Testis (tissue), 3 donors: Measurements from ENCODE around the gene FBXW7. TPM values are rescaled to one million over a fixed set of nuclear protein-coding genes. Genes with fewer than 3 reads are reported as not detected.

Experiments used
- DNase-seq: peaks from one replicate; pipeline ENCODE4 v3.0.0-alpha.2; 2019
- H3K27ac ChIP-seq, 2 donors: fragments of 200-600 bp; sonication (generic); one replicate each; pipeline ENCODE4 v1.5.1; 2019
- H3K27me3 ChIP-seq: fragments of 200-600 bp; sonication (generic); one replicate; pipeline ENCODE4 v1.5.1; 2019
- H3K36me3 ChIP-seq: fragments of 200-600 bp; sonication (generic); one replicate; pipeline ENCODE4 v1.5.1; 2017; ENCODE audit warnings: low read depth; ENCODE audit errors: missing control alignments
- H3K4me1 ChIP-seq: fragments of 200-600 bp; sonication (generic); one replicate; pipeline ENCODE4 v1.5.1; 2019
- H3K4me3 ChIP-seq, 2 donors: fragments of 200-600 bp; sonication (generic); one replicate each; pipeline ENCODE4 v1.5.1; 2017 to 2019
- H3K9me3 ChIP-seq: fragments of 200-600 bp; sonication (generic); one replicate; pipeline ENCODE4 v1.5.1; 2017
- POLR2A ChIP-seq: fragments of 450-650 bp; IDR thresholded peaks from one replicate; pipeline ENCODE4 v1.6.1; 2017; ENCODE audit warnings: antibody characterized with exemption, mild to moderate bottlenecking, moderate library complexity
- WGBS, 2 donors: methylation state at CpG; one replicate each; pipeline ENCODE4 v1.1.5; 2018; 5-methylcytosine and 5-hydroxymethylcytosine counted together
- intact Hi-C: fragments of 100-400 bp; cut with DNase I; formaldehyde crosslinking; loops from one replicate; pipeline ENCODE4 v1.15.1; 2023; ENCODE audit warnings: low total_unique reads
- polyA plus RNA-seq: library from polyadenylated mRNA; stranded (reverse); fragments of 350-450 nt; fragmentation: Illumina TruSeq; extraction: RNeasy Lipid Tissue Mini Kit (QIAGEN cat#74804); gene quantifications from one replicate; pipeline ENCODE4 v1.2.3, GENCODE V29; 2014; ENCODE audit warnings: low read depth, low replicate concordance; ENCODE audit not compliant: insufficient read depth
- total RNA-seq, 2 donors: library from RNA; depleted of rRNA; stranded (reverse); fragments of >200 nt; gene quantifications; one replicate each; pipeline ENCODE4 v1.2.3, GENCODE V29; 2016
- TF ChIP-seq, protein P1 (sequence below), 3 experiments: fragments of 450-650 bp in 2 of 3; fragments of 200-600 bp in 1 of 3; sonication (generic) in 1 of 3; IDR thresholded peaks; one replicate each; pipeline ENCODE4 v1.5.1; 2016 to 2019; ENCODE audit warnings: antibody characterized with exemption in 3 of 3, mild to moderate bottlenecking in 2 of 3, moderate library complexity in 1 of 3

The FBXW7 gene
- total and polyA plus RNA-seq, 3 donors from 2014 or later: 44.8 to 68.5 (median 55.4) TPM

DNA sequence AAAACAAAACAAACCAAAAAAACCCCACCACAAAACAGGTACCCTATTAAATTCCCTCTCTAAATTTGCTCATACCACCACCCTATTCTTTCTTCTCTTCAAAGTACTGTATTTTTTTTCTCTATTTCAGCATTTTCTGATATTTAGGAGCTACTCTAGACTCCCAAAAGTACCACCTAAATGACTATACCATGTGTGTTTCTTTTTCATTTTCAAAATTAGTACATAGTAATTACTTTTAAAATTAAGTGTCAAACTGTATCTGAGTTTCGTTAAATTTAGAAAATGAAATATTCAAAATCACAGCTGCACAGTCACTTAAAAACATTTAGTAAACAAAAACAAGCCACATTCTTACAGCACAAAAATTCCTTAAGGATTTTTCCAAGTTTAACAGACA is 161.7 kb downstream of the FBXW7 start:
- Histone ChIP-seq H3K36me3 (no peaks in the 10 kb centered on the region), H3K27ac (no peak overlapping the region), H3K27me3 (no peaks in the 10 kb centered on the region), H3K4me3 (no peak overlapping the region), H3K4me1 (no peaks in the 10 kb centered on the region), H3K9me3 (no peaks in the 10 kb centered on the region)
- intact Hi-C loops: no loop called here
- 92 to 93% methylated on average over 1 of the region's 1 CpG for WGBS, 2 donors
- no peak for TF ChIP-seq POLR2A
- TF ChIP-seq, protein P1, sequence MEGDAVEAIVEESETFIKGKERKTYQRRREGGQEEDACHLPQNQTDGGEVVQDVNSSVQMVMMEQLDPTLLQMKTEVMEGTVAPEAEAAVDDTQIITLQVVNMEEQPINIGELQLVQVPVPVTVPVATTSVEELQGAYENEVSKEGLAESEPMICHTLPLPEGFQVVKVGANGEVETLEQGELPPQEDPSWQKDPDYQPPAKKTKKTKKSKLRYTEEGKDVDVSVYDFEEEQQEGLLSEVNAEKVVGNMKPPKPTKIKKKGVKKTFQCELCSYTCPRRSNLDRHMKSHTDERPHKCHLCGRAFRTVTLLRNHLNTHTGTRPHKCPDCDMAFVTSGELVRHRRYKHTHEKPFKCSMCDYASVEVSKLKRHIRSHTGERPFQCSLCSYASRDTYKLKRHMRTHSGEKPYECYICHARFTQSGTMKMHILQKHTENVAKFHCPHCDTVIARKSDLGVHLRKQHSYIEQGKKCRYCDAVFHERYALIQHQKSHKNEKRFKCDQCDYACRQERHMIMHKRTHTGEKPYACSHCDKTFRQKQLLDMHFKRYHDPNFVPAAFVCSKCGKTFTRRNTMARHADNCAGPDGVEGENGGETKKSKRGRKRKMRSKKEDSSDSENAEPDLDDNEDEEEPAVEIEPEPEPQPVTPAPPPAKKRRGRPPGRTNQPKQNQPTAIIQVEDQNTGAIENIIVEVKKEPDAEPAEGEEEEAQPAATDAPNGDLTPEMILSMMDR (IDR thresholded peaks at IDR 0.05): no peak
- DNase-seq: no peak

DNA sequence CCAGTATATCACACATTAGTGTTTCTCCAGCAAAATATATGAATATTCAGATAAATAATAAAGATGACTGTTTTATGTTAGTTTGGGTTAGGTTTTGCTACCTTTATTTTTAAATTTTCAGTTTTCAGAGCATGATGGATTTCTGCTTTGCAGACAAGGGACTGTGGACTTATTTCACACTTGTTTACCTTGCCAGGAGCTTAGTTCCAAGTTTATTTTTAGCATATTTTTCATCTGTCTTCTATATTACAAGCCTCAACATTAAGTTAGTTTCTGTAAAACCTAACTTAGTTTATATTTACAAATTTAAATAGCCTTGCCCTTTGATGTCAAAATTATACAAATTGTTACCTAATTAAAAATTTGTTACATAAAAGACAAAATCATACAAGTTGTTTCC is 163.4 kb downstream of the FBXW7 start:
- no peak for DNase-seq
- Histone ChIP-seq H3K36me3 (no peaks in the 10 kb centered on the region), H3K4me1 (no peaks in the 10 kb centered on the region), H3K4me3 (no peak overlapping the region), H3K9me3 (no peaks in the 10 kb centered on the region), H3K27ac (no peak overlapping the region), H3K27me3 (no peaks in the 10 kb centered on the region)
- no peak for TF ChIP-seq POLR2A
- TF ChIP-seq, protein P1 (IDR thresholded peaks at IDR 0.05): no peak
- intact Hi-C loops: no loop called here

DNA sequence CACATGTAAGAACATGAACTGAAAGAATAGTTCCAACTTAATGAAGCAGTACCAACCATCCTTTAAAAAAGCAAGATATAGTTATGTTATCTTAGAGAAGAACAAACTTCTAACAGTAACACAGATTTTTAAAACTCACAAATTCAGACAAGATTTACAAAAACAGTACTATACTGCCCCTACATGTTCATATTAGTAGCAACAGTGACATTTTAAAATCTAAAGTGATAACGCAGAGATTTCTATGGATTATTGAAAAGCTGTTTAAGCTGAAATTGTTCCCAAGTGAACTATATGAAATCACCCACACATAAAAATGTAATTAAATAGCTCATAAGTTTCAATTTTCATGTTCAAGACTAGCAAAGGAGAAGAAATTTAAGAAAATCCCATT is 166.0 kb downstream of the FBXW7 start:
- DNase-seq: no peak
- intact Hi-C loops: no loop called here
- H3K36me3 ChIP-seq: no peaks in the 10 kb centered on the region
- no peak for TF ChIP-seq POLR2A
- TF ChIP-seq, protein P1 (IDR thresholded peaks at IDR 0.05): peak in 1 of 3 experiments; percentile 32
- no peak overlapping the region for H3K27ac ChIP-seq
- 56 to 59% methylated on average over 1 of the region's 1 CpG for WGBS, 2 donors
- H3K4me1 ChIP-seq: no peaks in the 10 kb centered on the region
- no peaks in the 10 kb centered on the region for H3K9me3 ChIP-seq
- H3K27me3 ChIP-seq: no peaks in the 10 kb centered on the region
- H3K4me3 ChIP-seq: no peak overlapping the region

DNA sequence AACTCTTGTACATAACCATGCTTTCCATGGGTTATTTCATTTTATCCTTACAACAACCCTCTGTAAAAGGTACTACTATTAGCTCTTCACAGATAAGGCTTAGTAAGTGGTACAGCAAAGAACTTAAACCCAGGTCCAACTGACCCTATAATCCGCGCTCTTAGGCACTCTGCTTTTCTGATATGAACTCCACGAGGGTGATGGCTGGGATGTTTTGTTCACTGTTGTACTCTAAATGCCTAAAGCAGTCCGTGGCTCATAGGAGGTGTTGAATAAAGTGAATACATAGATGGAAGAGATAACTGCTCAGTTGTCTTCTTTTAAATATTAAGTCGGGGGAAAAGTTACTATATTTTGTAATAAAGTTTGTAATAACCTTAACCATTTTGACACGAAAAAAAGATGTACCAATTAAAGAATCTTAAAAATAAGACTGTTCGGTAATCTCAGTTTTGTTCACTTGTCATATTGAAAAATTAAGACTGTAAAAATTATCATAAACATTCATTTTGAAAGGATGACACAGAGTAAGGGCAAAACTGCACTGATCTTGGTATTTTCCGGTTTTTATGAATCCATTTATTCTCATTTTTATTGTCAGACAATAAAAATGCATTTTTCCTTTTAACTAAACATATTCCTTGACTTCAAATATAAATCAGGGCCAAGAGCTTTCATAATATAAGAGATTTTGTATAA is 166.5 kb downstream of the FBXW7 start:
- Histone ChIP-seq H3K4me3 (no peak overlapping the region), H3K36me3 (no peaks in the 10 kb centered on the region), H3K27me3 (no peaks in the 10 kb centered on the region), H3K9me3 (no peaks in the 10 kb centered on the region), H3K27ac (no peak overlapping the region), H3K4me1 (no peaks in the 10 kb centered on the region)
- 87 to 88% methylated on average over 8 of the region's 8 CpGs for WGBS, 2 donors
- no peak for TF ChIP-seq POLR2A
- TF ChIP-seq, protein P1 (IDR thresholded peaks at IDR 0.05): no peak
- intact Hi-C loops: no loop called here
- DNase-seq: no peak

DNA sequence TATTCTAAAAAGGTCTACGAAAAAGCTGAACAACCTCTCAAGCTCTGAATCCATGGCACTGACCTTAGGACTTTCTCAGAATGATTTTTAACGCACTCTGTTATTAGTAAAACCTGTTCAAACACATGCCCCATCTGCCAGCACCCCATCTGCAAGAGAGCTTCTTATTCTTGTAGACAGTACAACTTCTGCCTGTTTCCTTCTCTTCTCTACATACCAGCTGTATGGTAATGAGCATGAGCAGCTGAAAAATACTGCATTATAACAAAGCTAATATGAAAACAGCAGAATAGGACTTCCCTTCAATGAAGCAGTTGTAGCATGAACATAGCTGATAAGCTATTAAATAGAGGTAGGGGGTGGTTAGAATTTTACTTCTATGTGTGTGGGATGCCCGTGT is 167.9 kb downstream of the FBXW7 start:
- H3K9me3 ChIP-seq: no peaks in the 10 kb centered on the region
- H3K4me3 ChIP-seq: no peak overlapping the region
- H3K27ac ChIP-seq: no peak overlapping the region
- no peak for DNase-seq
- intact Hi-C loops: no loop called here
- no peaks in the 10 kb centered on the region for H3K36me3 ChIP-seq
- TF ChIP-seq POLR2A: no peak
- TF ChIP-seq, protein P1 (IDR thresholded peaks at IDR 0.05): no peak
- H3K4me1 ChIP-seq: no peaks in the 10 kb centered on the region
- WGBS, 2 donors: 92 to 94% methylated on average over 3 of the region's 3 CpGs
- no peaks in the 10 kb centered on the region for H3K27me3 ChIP-seq
